Fibroblast of lung (primary cell): ENCODE measurements around the gene SYT13.

Experiments
- EZH2 ChIP-seq: IDR thresholded peaks from 2 replicates; pipeline ENCODE4 v1.5.1; 2012; ENCODE audit warnings: low read length, control low read depth, mild to moderate bottlenecking; ENCODE audit errors: missing control alignments
- TF ChIP-seq, protein P1 (sequence below), 2 donors: IDR thresholded peaks in 1 of 2; conservative IDR thresholded peaks in 1 of 2; 1 replicate in 1 of 2; 2 replicates in 1 of 2; pipeline ENCODE4 v1.5.1; 2011 to 2012; ENCODE audit warnings: low read length in 2 of 2, control low read depth in 1 of 2, inconsistent platforms in 1 of 2, low read depth in 1 of 2, mild to moderate bottlenecking in 1 of 2

- TF ChIP-seq, protein P1, sequence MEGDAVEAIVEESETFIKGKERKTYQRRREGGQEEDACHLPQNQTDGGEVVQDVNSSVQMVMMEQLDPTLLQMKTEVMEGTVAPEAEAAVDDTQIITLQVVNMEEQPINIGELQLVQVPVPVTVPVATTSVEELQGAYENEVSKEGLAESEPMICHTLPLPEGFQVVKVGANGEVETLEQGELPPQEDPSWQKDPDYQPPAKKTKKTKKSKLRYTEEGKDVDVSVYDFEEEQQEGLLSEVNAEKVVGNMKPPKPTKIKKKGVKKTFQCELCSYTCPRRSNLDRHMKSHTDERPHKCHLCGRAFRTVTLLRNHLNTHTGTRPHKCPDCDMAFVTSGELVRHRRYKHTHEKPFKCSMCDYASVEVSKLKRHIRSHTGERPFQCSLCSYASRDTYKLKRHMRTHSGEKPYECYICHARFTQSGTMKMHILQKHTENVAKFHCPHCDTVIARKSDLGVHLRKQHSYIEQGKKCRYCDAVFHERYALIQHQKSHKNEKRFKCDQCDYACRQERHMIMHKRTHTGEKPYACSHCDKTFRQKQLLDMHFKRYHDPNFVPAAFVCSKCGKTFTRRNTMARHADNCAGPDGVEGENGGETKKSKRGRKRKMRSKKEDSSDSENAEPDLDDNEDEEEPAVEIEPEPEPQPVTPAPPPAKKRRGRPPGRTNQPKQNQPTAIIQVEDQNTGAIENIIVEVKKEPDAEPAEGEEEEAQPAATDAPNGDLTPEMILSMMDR (conservative IDR thresholded peaks at IDR 0.05 in 1 of 2, IDR thresholded peaks at IDR 0.05 in 1 of 2; ENCODE audit: low read depth in 1 of 2, low read length in 2 of 2) = no peak
- no peak for TF ChIP-seq EZH2
Measured at GRCh38 chr11:45301537-45302246, 15.6 kb upstream of the SYT13 start.
